Measurements from ENCODE around the gene C1QTNF9. TPM values are rescaled to one million over a fixed set of nuclear protein-coding genes. Genes with fewer than 3 reads are reported as not detected.

C1QTNF9 gene
- total RNA-seq, 1 donor from 2014 or later: not detected

Other genes with a start within 250 kb of the C1QTNF9 start
- gene SPATA13, start 148.9 kb upstream of the C1QTNF9 start, total RNA-seq: 41.9 and 43.6 TPM in 2 replicates
- gene PARP4, start 203.2 kb downstream of the C1QTNF9 start, total RNA-seq: 33.0 and 34.8 TPM in 2 replicates

All from activated CD4-positive, alpha-beta T cell treated with anti-CD3 and anti-CD28 coated beads, Interleukin-2, amount 10 ng/mL, durations not matched to agents 24 days and 14 days (primary cell).